Loucy (cell line): ENCODE data around the gene PRDM7.

Experiments used
- H2AFZ ChIP-seq: fragments of 200-600 bp; sonication (generic); 2 replicates; pipeline ENCODE4 v1.6.0; 2016; ENCODE audit warnings: antibody characterized with exemption, mild to moderate bottlenecking, low read length, moderate library complexity
- H3F3A ChIP-seq: fragments of 200-600 bp; 2 replicates; pipeline ENCODE4 v1.6.0; 2016; ENCODE audit warnings: antibody characterized with exemption, low read depth, mild to moderate bottlenecking
- H3K27me3 ChIP-seq: fragments of 200-600 bp; sonication (generic); 2 replicates; pipeline ENCODE4 v1.6.1; 2014; ENCODE audit warnings: low read length, mild to moderate bottlenecking; ENCODE audit not compliant: insufficient read depth, poor library complexity, severe bottlenecking
- H3K36me3 ChIP-seq: fragments of 200-600 bp; sonication (generic); 2 replicates; pipeline ENCODE4 v1.6.1; 2016; ENCODE audit warnings: low read length; ENCODE audit not compliant: insufficient read depth
- H3K4me1 ChIP-seq: fragments of 200-600 bp; sonication (generic); 2 replicates; pipeline ENCODE4 v1.5.1; 2014; ENCODE audit warnings: low read length, mild to moderate bottlenecking; ENCODE audit not compliant: insufficient read depth, poor library complexity, severe bottlenecking
- H3K4me2 ChIP-seq: fragments of 200-600 bp; sonication (generic); 2 replicates; pipeline ENCODE4 v1.6.0; 2014; ENCODE audit warnings: antibody characterized with exemption, low read length, low read depth, mild to moderate bottlenecking; ENCODE audit not compliant: poor library complexity, severe bottlenecking
- H3K4me3 ChIP-seq: fragments of 200-600 bp; sonication (generic); 2 replicates; pipeline ENCODE4 v1.5.1; 2014; ENCODE audit warnings: low read length, mild to moderate bottlenecking, mixed read lengths; ENCODE audit not compliant: poor library complexity, severe bottlenecking
- H3K79me2 ChIP-seq: fragments of 200-600 bp; sonication (generic); 2 replicates; pipeline ENCODE4 v1.6.1; 2014; ENCODE audit warnings: low read length; ENCODE audit not compliant: insufficient read depth
- H3K9ac ChIP-seq: fragments of 200-600 bp; sonication (generic); 2 replicates; pipeline ENCODE4 v1.6.0; 2014; ENCODE audit warnings: mild to moderate bottlenecking, low read depth, low read length, moderate library complexity; ENCODE audit not compliant: poor library complexity, severe bottlenecking
- H3K9me2 ChIP-seq: fragments of 200-600 bp; sonication (generic); replicated peaks from 2 replicates; pipeline ENCODE4 v1.6.1; 2016; ENCODE audit warnings: low read depth, low read length, mixed read lengths
- H3K9me3 ChIP-seq: fragments of 200-600 bp; sonication (generic); 2 replicates; pipeline ENCODE4 v1.6.1; 2014; ENCODE audit warnings: mild to moderate bottlenecking, antibody characterized with exemption, low read length, low read depth; ENCODE audit not compliant: insufficient read depth
- H4K20me1 ChIP-seq: fragments of 200-600 bp; sonication (generic); 2 replicates; pipeline ENCODE4 v1.6.0; 2014; ENCODE audit warnings: antibody characterized with exemption, low read length, mild to moderate bottlenecking; ENCODE audit not compliant: insufficient read depth, poor library complexity, severe bottlenecking
- EZH2phosphoT487 ChIP-seq: fragments of 200-600 bp; IDR thresholded peaks from 2 replicates; pipeline ENCODE4 v1.6.1; 2018; ENCODE audit warnings: antibody characterized with exemption, mild to moderate bottlenecking, moderate library complexity, borderline replicate concordance
- TF ChIP-seq, protein P1 (sequence below): fragments of 200-600 bp; sonication (generic); conservative IDR thresholded peaks from 2 replicates; pipeline ENCODE4 v1.5.1; 2014; ENCODE audit warnings: mild to moderate bottlenecking, antibody characterized with exemption, low read length

The PRDM7 gene

DNA sequence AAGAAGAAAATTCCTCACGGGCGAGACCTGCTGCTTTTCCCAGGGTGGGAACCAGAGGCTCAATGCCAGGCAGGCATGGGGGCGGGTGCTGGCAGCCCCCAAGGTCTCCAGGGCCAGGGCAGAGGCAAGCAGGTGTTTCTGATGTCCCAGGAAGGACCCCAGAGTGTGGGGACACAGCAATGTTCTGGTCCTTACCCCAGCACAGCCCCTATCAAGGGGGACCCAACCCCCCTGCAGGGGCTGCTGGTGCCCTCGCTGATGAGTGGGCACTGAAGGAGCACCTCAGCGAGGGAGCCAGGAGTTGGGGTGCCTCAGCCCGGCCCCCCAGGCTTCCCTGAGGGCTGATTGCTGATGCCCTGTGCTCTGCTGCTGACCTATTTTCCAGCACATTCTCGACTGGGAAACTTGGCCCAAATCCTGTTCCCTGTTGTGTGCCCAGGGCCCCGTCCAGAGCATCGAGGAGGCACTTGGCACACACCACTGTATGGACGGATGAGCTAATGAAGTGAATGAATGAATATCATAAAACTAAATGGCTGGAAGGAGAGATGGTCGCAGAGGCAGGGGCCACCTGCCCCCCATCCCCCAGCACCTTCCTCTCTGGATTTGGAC, 60.7 kb downstream of the PRDM7 start:
- no peaks in the 10 kb centered on the region for H3K27me3 ChIP-seq
- no peaks in the 10 kb centered on the region for H3K79me2 ChIP-seq
- peaks cover 8% of the 10 kb centered on the region for H3K4me1 ChIP-seq
- H3F3A ChIP-seq: no peaks in the 10 kb centered on the region
- H3K9me2 ChIP-seq: no peaks in the 10 kb centered on the region
- no peak overlapping the region for H3K4me2 ChIP-seq
- H2AFZ ChIP-seq: no peak overlapping the region
- H3K36me3 ChIP-seq: no peaks in the 10 kb centered on the region
- H3K4me3 ChIP-seq: no peak overlapping the region
- TF ChIP-seq EZH2phosphoT487: no peak
- TF ChIP-seq, protein P1, sequence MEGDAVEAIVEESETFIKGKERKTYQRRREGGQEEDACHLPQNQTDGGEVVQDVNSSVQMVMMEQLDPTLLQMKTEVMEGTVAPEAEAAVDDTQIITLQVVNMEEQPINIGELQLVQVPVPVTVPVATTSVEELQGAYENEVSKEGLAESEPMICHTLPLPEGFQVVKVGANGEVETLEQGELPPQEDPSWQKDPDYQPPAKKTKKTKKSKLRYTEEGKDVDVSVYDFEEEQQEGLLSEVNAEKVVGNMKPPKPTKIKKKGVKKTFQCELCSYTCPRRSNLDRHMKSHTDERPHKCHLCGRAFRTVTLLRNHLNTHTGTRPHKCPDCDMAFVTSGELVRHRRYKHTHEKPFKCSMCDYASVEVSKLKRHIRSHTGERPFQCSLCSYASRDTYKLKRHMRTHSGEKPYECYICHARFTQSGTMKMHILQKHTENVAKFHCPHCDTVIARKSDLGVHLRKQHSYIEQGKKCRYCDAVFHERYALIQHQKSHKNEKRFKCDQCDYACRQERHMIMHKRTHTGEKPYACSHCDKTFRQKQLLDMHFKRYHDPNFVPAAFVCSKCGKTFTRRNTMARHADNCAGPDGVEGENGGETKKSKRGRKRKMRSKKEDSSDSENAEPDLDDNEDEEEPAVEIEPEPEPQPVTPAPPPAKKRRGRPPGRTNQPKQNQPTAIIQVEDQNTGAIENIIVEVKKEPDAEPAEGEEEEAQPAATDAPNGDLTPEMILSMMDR: no peak
- no peaks in the 10 kb centered on the region for H4K20me1 ChIP-seq
- H3K9ac ChIP-seq: no peak overlapping the region
- H3K9me3 ChIP-seq: no peaks in the 10 kb centered on the region

DNA sequence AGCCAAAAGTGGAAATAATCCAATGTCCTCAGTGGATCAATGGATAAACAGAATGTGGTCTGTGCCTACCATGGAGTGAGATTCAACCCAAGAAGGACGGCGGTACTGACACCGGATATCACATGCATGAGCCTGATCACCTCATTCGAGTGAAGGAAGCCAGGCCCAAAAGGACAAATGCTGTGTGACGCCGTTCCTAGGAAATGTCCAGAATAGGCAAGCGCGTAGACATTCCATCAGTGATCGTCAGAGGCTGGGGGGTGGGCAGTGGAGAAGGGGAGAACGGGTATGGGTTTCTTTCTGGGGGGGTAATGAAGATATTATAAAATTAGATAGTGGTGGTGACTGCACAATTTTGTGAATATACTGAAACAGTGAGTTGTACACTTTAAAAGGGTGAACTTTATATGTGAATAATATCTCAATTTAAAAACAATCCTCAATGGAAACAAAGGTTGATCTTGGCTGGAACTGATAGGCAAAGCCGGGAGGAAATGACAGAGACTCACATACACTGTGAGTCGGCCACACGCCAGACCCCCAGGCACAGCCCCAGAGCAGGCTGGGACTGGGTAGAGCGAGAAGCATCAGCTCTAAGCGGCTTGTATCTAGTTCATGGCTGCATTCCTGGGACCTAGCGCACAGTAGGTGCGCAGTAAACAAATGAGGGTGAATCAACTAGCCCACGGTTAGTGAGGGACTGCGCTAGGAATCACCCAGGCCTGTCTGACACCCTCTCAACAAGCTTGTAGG, 61.4 kb downstream of the PRDM7 start:
- no peaks in the 10 kb centered on the region for H3K9me2 ChIP-seq
- TF ChIP-seq EZH2phosphoT487: no peak
- no peak overlapping the region for H2AFZ ChIP-seq
- H4K20me1 ChIP-seq: no peaks in the 10 kb centered on the region
- no peak overlapping the region for H3K4me3 ChIP-seq
- H3K27me3 ChIP-seq: no peaks in the 10 kb centered on the region
- no peak overlapping the region for H3K9ac ChIP-seq
- H3K4me2 ChIP-seq: no peak overlapping the region
- no peaks in the 10 kb centered on the region for H3K9me3 ChIP-seq
- H3K4me1 ChIP-seq: peaks cover 6% of the 10 kb centered on the region
- H3F3A ChIP-seq: no peaks in the 10 kb centered on the region
- no peaks in the 10 kb centered on the region for H3K79me2 ChIP-seq
- no peaks in the 10 kb centered on the region for H3K36me3 ChIP-seq

DNA sequence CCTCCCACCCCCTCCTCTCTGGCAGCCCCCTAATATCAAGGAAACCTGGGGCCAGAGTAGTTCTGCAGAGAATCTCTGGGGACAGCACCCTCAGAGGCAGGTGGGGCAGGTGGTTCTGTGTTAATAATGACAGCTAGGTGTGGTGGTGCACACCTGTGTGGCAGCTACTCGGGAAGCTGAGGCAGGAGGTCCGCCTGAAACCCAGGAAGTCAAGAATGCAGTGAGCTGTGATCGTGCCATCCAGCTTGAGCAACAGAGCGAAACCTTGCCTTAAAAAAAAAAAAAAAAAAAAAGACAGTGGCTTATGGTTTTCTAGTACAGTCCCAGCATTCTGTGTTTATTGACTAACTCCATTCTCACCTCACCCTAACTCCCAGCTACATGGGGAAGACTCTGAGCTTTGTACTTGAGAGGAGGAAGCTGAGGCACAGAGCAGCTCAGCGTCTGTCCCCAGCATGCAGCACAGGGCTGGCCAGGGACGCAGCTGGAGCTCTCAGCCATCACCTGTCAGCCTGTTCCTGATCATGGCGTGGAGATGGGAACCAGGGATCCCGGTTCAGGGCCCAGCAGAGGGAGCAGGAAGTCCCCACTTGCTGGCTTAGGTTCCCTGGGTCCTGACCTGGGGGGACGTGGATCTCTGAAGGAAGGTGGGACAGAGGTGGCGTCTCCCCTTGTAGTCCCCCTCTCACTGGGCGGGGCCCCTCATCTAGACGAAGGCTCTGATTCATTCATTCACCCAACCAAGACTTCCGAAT, 64.0 kb downstream of the PRDM7 start:
- peaks cover 20% of the 10 kb centered on the region for H3K4me1 ChIP-seq

More for the DNA sequence above, 64.0 kb downstream of the PRDM7 start:
- Histone ChIP-seq H3K9ac (no peak overlapping the region), H3K36me3 (no peaks in the 10 kb centered on the region), H3K79me2 (no peaks in the 10 kb centered on the region), H3F3A (no peaks in the 10 kb centered on the region), H3K4me2 (no peak overlapping the region), H3K9me2 (no peaks in the 10 kb centered on the region), H3K9me3 (no peaks in the 10 kb centered on the region), H4K20me1 (no peaks in the 10 kb centered on the region), H3K27me3 (no peaks in the 10 kb centered on the region), H3K4me3 (no peak overlapping the region), H2AFZ (no peak overlapping the region)
- no peak for TF ChIP-seq EZH2phosphoT487
- TF ChIP-seq, protein P1: no peak
